GM18505 (cell line): ENCODE results near the gene FAM9B.

Experiments used
- ATAC-seq: cut with Tn5 transposase; IDR thresholded peaks from one replicate; pipeline ENCODE4 v1.9.1; 2021; ENCODE audit not compliant: unreplicated experiment
- POLR2A ChIP-seq: IDR thresholded peaks from 4 replicates; pipeline ENCODE4 v1.6.1; 2011; ENCODE audit warnings: borderline replicate concordance; ENCODE audit not compliant: insufficient read depth, insufficient read length; ENCODE audit errors: extremely low read depth

Gene FAM9B

DNA sequence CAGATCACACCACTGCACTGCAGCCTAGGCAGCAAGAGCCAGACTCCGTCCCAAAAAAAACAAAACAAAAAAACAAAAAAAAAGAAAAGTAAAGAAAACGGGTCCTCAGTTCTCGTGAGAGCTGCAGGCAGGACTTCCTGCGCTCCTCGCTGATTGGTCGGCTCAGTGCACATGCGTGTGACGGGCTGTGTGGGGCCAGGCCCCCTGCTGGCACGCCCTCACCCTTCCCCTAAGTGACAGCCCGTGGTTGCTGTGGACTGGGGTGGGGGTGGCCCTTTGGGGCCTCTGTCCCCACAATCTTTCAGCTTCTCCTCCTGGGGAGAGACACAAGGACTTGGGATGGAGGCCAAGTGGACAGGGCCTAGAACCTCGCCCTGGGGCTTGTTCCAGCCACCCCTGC, at the start of gene FAM9B:
Gene FAM9B (minus strand): TSS at position 139 of the 400 bp plus-strand sequence. CDS start 1,141 bp downstream, outside the sequence.
- no peak for ATAC-seq
- TF ChIP-seq POLR2A, result no peak

DNA sequence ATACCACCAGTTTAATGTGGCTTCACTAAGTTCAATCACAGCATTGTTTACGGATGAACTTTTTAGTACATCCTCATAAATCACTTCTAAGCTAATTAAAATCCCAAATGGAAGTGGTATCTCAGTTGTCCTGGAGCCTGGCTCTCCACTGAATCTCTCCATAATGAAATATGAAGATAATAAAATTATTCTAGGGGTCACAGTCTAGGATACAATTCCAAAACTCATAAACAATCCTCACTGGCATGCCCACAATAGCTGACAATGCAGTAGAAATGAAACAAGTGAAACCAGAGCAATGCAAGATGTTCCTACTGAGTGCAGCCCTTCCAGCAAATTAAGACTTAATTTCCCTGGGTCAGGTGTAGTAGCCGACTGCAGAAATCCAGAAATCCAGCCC, 47.3 kb upstream of the FAM9B start:
- no peak for ATAC-seq
- no peak for TF ChIP-seq POLR2A

DNA sequence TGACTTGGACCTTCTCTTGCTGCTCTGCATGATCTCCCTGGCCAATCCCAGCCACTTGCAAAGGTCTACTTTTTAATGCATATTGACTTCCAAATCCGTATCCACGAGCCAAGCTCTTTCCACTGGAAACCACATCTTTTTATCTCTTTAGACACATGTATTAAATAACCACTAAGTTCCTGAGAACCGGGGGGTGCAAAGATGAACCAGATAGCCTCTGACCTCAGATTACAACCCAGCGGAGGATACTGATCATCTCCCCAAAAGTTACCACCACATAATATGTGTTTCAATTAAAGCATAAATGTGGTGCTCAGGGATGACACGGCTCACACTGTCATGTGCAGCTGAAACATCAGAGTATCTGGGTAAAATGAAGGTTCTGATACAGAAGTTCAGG, 40.4 kb upstream of the FAM9B start:
- no peak for ATAC-seq
- TF ChIP-seq POLR2A, result no peak

GRCh38 chrX:9072281-9072680, 38.4 kb upstream of the FAM9B start:
- ATAC-seq, result no peak
- TF ChIP-seq POLR2A, result no peak

- no peak for TF ChIP-seq POLR2A
- ATAC-seq, result no peak
Measured at GRCh38 chrX:9071031-9071650, 37.2 kb upstream of the FAM9B start.

- TF ChIP-seq POLR2A, result no peak
- no peak for ATAC-seq
Measured at GRCh38 chrX:9069573-9069972, 35.6 kb upstream of the FAM9B start.

DNA sequence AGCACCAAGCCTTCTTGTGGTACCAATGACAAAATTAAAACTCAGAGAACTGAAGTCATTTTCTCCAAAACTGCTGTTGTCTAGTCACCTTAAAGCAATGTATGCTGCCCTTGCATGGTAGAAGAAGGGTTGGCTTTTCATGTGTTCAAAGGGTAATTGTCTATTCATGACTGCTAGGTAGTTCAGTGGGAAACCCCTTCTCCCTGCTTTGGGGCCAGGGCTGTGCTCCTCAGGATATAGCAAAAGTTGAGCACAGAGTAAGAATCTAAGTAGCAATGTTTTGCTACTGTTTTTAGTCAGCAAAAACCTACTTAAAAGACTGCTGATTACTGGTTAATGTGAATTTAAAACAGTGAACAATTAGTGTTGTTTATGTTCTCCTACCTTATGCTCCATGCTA, 30.8 kb upstream of the FAM9B start:
- no peak for TF ChIP-seq POLR2A
- ATAC-seq, result no peak

DNA sequence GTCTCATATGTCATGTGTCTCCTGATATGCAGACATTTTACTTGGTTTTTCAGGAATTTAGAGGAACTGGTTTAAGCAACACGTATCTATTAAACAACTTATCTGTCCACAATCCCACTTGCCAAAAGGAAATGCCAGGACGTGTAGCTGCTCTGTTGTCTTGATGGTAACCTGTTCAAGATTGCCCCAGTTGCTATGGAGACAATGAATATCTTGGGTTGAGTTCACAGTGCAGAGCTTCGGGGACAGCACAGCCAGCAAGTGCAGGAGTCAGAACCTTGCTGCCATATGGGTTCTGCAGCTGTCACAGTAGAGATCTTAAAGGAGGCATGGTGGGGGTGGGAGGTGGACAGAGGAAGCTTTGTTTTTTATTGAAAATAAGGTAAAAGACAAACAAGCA, 28.7 kb upstream of the FAM9B start:
- TF ChIP-seq POLR2A, result no peak

GRCh38 chrX:9055354-9055753, 21.4 kb upstream of the FAM9B start:
- no peak for TF ChIP-seq POLR2A

More for the DNA sequence above, 28.7 kb upstream of the FAM9B start:
- ATAC-seq, result no peak

GRCh38 chrX:9052081-9052480, 18.2 kb upstream of the FAM9B start:
- TF ChIP-seq POLR2A, result no peak
- ATAC-seq, result no peak

More at GRCh38 chrX:9055354-9055753, 21.4 kb upstream of the FAM9B start:
- no peak for ATAC-seq

DNA sequence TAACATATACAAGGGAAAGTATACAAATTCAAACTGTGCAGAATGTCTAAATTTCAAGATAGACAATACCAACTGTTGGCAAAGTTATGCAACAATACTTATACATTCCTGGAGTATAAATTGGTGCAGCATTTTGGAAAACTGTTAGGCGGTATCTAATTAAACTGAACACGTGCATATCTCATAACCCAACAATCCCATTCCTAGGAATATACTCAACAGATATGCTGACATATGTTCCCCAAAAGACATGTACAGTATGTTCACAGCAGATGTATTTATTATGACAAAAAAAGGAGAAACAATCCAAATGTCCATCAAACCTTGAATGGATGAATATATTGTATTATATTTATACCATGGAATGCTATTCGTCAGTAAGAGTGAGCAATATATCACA, 16.4 kb upstream of the FAM9B start:
- no peak for TF ChIP-seq POLR2A
- ATAC-seq, result no peak

DNA sequence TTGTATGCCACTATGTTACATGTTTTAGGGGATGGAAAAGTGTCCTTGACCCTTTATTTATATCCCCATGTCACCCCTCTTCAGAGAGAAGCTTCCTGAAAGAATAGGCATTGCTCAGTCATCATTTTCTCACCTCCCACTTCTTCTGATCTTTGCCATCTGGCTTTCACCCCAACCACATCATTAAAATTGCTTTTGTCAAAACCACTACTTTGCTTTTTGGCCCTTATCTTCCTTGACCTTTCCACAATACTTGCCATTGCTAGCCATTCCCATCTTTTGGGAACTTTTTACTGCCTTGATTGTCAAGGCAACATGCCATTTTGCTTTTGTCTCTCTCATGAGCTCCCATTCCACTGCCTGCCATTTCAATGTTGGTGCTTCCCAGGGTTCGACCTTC, 14.9 kb upstream of the FAM9B start:
- no peak for TF ChIP-seq POLR2A
- no peak for ATAC-seq

GRCh38 chrX:9038244-9038643, 4.3 kb upstream of the FAM9B start:
- no peak for ATAC-seq
- TF ChIP-seq POLR2A, result no peak

- no peak for TF ChIP-seq POLR2A
- no peak for ATAC-seq
Measured at GRCh38 chrX:9037296-9037695, 3.4 kb upstream of the FAM9B start.

DNA sequence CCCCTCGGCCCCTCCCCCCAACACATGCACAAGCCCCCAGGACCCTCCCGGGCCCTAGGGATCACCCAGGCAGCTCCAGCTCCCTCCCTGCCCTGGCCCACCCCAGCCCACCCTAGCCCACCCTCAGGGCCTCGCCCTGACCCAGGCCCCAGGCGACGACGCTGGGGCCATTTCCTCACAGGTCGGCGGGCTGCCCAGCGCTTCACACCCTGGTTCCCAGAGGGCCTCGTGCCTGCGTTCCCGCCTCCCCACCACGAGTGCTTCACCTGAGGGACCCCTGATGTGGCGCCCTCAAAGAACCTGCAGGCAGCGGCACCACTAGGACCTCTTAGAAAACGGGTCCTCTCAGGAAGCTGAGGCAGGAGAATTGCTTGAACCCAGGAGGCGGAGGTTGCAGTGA, 341 bp downstream of the FAM9B start:
- no peak for TF ChIP-seq POLR2A
- ATAC-seq, result no peak
